Fibroblast of lung (primary cell): ENCODE data around the gene OGFOD3. TPM values are rescaled to one million over a fixed set of nuclear protein-coding genes. Genes with fewer than 3 reads are reported as not detected.
"Not testable (repeated sequence)": the region's sequence is repeated elsewhere in the genome, so short reads cannot be mapped to it uniquely, and the experiment has no call there.

ENCODE experiments used
- DNase-seq, 2 donors: peaks; one replicate each; pipeline versions ENCODE4 v3.0.0 to v3.0.0-alpha.2; 2010; ENCODE audit warnings: low read depth in 2 of 2
- H2AFZ ChIP-seq: 2 replicates; pipeline ENCODE4 v1.5.1; 2012; ENCODE audit warnings: low read length, control low read depth, inconsistent platforms
- H3K27ac ChIP-seq: 2 replicates; pipeline ENCODE4 v1.5.1; 2011; ENCODE audit warnings: low read length, control low read depth; ENCODE audit not compliant: insufficient read depth
- H3K27me3 ChIP-seq: 2 replicates; pipeline ENCODE4 v1.5.1; 2011; ENCODE audit warnings: mild to moderate bottlenecking, low read length; ENCODE audit not compliant: control insufficient read depth, insufficient read depth
- H3K36me3 ChIP-seq: 2 replicates; pipeline ENCODE4 v1.5.1; 2011; ENCODE audit warnings: low read length; ENCODE audit not compliant: control insufficient read depth, insufficient read depth
- H3K4me1 ChIP-seq: 2 replicates; pipeline ENCODE4 v1.5.1; 2011; ENCODE audit warnings: low read length; ENCODE audit not compliant: control insufficient read depth, insufficient read depth; ENCODE audit errors: extremely low read depth
- H3K4me2 ChIP-seq: 2 replicates; pipeline ENCODE4 v1.5.1; 2011; ENCODE audit warnings: low read length, control low read depth; ENCODE audit not compliant: insufficient read depth; ENCODE audit errors: extremely low read depth
- H3K4me3 ChIP-seq, 4 experiments: fragments of 200-600 bp in 1 of 4; sonication (generic) in 1 of 4; replicated peaks in 1 of 4; 2 replicates each; pipeline ENCODE4 v1.5.1; 2011 to 2016; ENCODE audit warnings: low read length in 4 of 4, low read depth in 3 of 4, mild to moderate bottlenecking in 3 of 4, control low read depth in 2 of 4, inconsistent platforms in 1 of 4, mixed read lengths in 1 of 4; ENCODE audit not compliant: insufficient read depth in 1 of 4; ENCODE audit errors: control extremely low read depth in 1 of 4
- H3K79me2 ChIP-seq: 2 replicates; pipeline ENCODE4 v1.5.1; 2012; ENCODE audit warnings: mild to moderate bottlenecking, low read length, inconsistent platforms; ENCODE audit not compliant: control insufficient read depth, insufficient read depth
- H3K9ac ChIP-seq: 2 replicates; pipeline ENCODE4 v1.5.1; 2011; ENCODE audit warnings: mild to moderate bottlenecking, low read length, control low read depth; ENCODE audit not compliant: insufficient read depth
- H3K9me3 ChIP-seq: 2 replicates; pipeline ENCODE4 v1.5.1; 2012; ENCODE audit warnings: low read depth, low read length; ENCODE audit not compliant: control insufficient read depth, insufficient read depth
- H4K20me1 ChIP-seq: 2 replicates; pipeline ENCODE4 v1.5.1; 2011; ENCODE audit warnings: low read length; ENCODE audit not compliant: control insufficient read depth, insufficient read depth; ENCODE audit errors: extremely low read depth
- CTCF ChIP-seq, 2 donors: IDR thresholded peaks in 1 of 2; conservative IDR thresholded peaks in 1 of 2; 1 replicate in 1 of 2; 2 replicates in 1 of 2; pipeline ENCODE4 v1.5.1; 2011 to 2012; ENCODE audit warnings: low read length in 2 of 2, control low read depth in 1 of 2, inconsistent platforms in 1 of 2, low read depth in 1 of 2, mild to moderate bottlenecking in 1 of 2
- EZH2 ChIP-seq: IDR thresholded peaks from 2 replicates; pipeline ENCODE4 v1.5.1; 2012; ENCODE audit warnings: low read length, control low read depth, mild to moderate bottlenecking; ENCODE audit errors: missing control alignments
- polyA plus RNA-seq, 2 donors: library from polyadenylated mRNA; depleted of rRNA in 1 of 2; stranded (reverse) in 1 of 2; unstranded in 1 of 2; fragments of >200 nt; gene quantifications; 2 replicates each; pipeline ENCODE4 v1.2.1, GENCODE V29; 2011 to 2012; ENCODE audit warnings: missing spikeins in 1 of 2
- total RNA-seq: library from RNA; depleted of rRNA; stranded (reverse); fragments of >200 nt; gene quantifications from 2 replicates; pipeline ENCODE4 v1.2.1, GENCODE V29; 2014

OGFOD3 gene
- total and polyA plus RNA-seq, 2 donors (not counting 1 experiment from before 2014, with no cell fraction given) = 25.6 to 27.1 TPM

GRCh38 chr17:82373731-82374625 lies 44.4 kb downstream of the OGFOD3 start:
- no peak overlapping the region for H3K4me3 ChIP-seq
- H4K20me1 ChIP-seq = no peaks in the 10 kb centered on the region
- H3K27ac ChIP-seq = no peak overlapping the region
- no peaks in the 10 kb centered on the region for H3K79me2 ChIP-seq
- H3K9ac ChIP-seq = no peak overlapping the region
- H3K4me2 ChIP-seq = no peak overlapping the region
- no peaks in the 10 kb centered on the region for H3K9me3 ChIP-seq
- DNase-seq = no peak
- H3K27me3 ChIP-seq = peaks cover 46% of the 10 kb centered on the region
- H3K4me1 ChIP-seq = no peaks in the 10 kb centered on the region
- no peak overlapping the region for H2AFZ ChIP-seq
- H3K36me3 ChIP-seq = no peaks in the 10 kb centered on the region
- no peak for TF ChIP-seq CTCF (conservative IDR thresholded peaks at IDR 0.05 in 1 of 2, IDR thresholded peaks at IDR 0.05 in 1 of 2; ENCODE audit: low read depth in 1 of 2, low read length in 2 of 2)
- no peak for TF ChIP-seq EZH2

GRCh38 chr17:82373072-82373452 lies 45.3 kb downstream of the OGFOD3 start:
- H3K9me3 ChIP-seq, H3K4me1 ChIP-seq, H3K27ac ChIP-seq, H3K4me2 ChIP-seq, H3K4me3 ChIP-seq, H3K79me2 ChIP-seq, H3K36me3 ChIP-seq, H2AFZ ChIP-seq, H4K20me1 ChIP-seq, DNase-seq, H3K9ac ChIP-seq: not testable (repeated sequence)
- peaks cover 42% of the 10 kb centered on the region for H3K27me3 ChIP-seq

- Histone ChIP-seq H3K4me2 (no peak overlapping the region), H3K27ac (no peak overlapping the region), H3K4me3 (no peak overlapping the region)
These were observed 45.9 kb downstream of the OGFOD3 start for GRCh38 chr17:82372249-82373071.

More at GRCh38 chr17:82372249-82373071, 45.9 kb downstream of the OGFOD3 start:
- Histone ChIP-seq H3K9ac (no peak overlapping the region), H4K20me1 (no peaks in the 10 kb centered on the region), H3K9me3 (no peaks in the 10 kb centered on the region), H3K36me3 (no peaks in the 10 kb centered on the region), H3K27me3 (peaks cover 42% of the 10 kb centered on the region), H3K4me1 (no peaks in the 10 kb centered on the region), H2AFZ (no peak overlapping the region), H3K79me2 (no peaks in the 10 kb centered on the region)
- DNase-seq = no peak
- TF ChIP-seq CTCF (conservative IDR thresholded peaks at IDR 0.05 in 1 of 2, IDR thresholded peaks at IDR 0.05 in 1 of 2; ENCODE audit: low read depth in 1 of 2, low read length in 2 of 2) (no peak), EZH2 (peak; percentile 46)
